SHP77 (cell line): ENCODE results near the gene FNDC3B.

ENCODE experiments used
- DNase-seq, 2 experiments: peaks; one replicate each; lab custom pipeline; 2025; lab: John Stamatoyannopoulos, UW

Gene FNDC3B

DNA sequence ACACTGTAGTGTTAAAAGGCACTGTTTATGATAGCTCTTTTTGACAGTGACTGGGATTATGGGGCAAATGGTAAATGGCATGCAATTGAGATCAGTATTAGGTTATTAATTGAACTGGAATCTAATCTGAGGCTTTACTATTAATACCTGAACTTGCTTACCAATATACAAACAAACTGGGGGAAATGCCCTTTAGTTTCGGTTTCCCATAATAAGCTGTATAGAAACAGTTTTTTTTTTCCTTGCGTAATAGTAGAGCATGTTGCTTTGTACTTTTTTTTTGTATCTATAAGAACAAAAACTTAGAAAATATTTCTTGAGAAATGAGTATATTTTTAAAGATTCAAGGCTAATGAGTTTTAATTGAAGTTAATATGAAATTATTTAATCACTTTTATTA is 95.0 kb downstream of the FNDC3B start:
- DNase-seq = no peak

DNA sequence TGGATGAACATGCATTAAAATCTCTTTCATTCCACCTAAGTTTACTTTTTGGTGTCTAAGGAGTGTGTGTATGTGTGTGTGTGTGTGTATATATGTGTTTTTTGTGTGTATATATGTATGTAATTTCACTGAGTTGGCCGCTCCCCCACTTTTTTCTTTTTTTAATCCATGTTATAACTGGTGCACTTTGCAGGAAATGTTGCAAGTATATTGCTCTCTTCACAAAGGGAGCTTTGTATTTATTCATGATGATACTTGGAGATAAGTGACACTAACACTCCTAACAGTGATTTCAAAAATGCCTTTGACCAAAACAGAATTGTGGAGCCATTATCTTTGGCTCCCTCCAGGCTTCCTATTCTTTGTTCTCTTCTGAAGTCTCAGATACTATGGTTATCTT is 95.8 kb downstream of the FNDC3B start:
- no peak for DNase-seq

DNA sequence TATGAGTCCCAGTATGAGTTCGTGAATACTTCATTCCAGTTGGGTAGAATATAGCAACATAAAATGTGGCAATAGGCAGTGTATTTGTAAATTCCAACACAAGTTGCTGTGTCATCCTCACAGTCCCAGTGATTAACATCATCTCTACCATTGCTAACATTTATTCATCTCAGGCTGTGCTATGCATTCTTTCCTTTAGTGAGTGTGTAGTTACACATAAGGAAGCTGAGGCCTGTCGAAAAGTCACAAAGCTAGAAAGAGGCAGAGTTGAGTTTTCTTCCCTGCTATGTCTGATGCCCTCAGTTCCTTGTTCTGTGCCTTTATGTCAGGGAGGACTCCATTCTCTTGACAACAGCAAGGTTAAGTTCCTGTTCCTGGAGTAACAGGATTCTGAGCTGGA is 96.4 kb downstream of the FNDC3B start:
- no peak for DNase-seq

DNA sequence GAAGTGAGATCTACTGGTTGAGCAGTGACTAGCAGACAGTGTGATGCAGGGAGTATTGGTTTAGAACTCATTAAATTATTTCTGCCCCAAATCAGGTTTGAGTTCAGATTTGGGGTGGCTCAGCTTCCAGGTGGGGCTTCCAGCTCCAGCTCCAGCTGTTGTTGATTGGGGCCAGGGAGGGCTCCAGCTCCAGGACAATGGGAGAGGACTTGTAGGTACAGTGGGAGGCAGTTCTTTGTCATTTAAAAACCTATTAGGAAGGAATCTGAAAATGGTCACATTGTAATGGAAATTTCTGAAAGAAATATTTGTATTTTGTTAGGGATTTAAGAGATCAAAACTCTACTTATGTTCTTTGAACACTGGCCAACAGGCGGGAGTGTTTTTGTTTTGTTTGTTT is 97.0 kb downstream of the FNDC3B start:
- DNase-seq = no peak

DNA sequence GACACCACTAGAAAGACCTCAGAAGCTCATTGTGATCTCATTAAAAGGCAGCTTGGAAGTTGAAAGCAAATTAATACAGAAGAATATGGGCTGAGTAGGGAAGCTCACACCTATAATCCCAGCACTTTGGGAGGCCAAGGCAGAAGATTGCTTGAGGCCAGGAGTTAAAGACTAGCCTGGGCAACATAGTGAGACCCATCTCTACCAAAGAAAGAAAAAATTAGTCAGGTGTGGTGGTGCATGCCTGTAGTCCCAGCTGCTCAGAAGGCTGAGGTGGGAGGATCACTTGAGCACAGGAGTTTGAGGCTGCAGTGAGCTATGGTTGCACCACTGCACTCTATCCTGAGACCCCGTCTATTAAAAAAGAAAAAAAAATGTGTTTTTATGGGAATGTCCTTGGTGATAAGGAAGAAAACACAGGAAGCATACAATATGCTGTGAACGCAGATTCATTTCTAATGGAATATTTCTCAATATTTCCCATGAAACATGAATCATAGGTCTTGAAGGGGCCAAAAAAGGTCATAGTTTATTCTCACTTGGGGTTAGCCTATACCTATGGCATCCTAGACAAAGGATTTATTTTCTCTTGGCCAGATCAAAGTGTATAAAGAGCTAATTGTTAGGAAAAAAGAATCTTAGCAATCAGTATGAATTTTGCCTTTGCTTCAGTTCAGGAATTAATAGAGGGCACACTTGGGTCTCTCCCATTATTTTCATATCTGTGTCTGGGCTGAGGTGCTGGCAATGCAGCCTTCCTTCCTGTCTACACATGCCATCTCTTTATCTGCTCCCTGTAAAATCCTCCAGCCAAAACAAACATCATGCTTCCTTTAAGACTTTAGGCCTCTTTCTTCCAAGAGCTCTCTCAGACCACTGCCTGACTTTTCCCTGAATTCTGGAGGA is 98.2 kb downstream of the FNDC3B start:
- no peak for DNase-seq

DNA sequence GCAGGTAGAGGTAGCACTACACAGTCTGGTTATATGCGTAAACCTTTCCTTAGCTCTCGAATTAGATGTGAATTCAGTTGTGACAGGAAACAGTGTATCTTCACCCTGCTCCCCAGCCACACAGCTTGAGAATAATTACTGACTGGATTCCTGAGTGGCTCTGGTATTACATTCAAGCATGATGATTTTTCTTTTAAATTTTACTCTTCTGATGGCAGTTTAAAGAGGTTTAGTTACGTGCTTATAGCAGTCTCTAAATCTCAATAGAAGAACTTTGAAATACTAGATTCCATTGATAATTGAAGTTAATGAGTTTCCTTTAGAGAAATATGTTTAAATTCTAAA is 98.8 kb downstream of the FNDC3B start:
- DNase-seq = no peak

DNA sequence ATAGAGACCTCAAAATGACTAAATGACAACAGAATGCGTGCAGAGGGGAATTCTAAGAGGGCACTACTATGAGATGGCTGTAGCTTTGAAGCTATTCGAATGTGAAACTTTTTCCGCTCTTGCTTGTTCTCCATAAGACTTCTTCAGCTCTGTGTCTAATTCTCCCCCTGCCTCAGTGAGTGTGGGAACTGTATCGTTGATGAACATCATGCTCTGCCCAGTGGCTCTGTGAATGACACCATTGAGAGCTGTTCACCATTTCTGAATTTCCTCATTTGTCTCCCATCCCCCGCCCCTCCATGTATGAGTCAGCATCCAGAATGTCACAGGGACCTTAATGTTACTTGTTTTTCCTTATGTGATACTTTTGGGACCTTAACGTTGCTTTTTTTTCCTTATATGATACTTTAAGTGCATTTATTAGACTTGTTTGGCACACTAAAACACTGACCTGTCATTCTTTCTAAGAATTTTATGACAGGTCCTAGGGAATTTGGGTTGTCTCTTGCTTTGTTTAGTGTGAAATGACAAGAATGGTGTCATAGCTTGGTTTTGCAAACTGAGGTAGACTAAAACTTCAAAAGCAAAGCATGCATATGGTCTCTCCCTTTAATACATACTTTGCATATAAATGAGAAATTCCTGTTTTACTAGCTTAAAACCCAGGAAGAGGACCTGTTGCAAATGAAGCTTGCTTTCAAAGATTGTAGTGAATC is 99.6 kb downstream of the FNDC3B start:
- peak in 1 of 2 experiments; percentile 14 for DNase-seq

DNA sequence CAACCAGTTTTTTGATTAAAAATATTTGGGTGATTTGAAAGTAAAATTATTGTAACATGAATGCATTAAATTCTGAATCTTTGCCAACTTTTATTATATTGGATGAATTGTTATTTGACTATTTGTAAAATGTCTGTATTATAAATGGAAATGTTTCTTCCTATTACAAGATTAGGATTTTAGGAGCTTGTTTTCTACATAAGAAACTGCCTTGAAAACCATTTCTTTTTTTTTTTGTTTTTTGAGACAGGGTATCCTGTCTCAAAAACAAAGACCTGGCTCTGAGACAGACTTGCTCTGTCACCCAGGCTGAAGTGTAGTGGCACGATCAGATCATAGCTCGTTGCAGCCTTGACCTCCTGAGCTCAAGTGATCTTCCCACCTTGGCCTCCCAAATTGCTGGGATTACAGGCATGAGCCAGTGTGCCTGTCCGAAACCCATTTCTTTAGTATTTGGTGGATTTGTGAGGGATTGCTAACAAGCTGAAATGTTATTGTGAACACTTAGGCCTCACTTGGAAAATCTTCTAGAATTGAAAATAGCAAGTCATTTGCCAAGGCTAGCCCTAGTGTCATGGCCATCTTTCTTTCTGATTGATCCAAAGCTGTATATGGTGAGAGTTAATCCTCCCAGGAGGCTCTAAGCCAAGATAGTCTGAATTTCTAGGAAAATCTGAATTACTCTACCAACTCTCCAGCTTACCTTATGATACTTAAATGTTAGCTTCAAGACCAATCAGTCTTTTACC is 100.3 kb downstream of the FNDC3B start:
- no peak for DNase-seq

DNA sequence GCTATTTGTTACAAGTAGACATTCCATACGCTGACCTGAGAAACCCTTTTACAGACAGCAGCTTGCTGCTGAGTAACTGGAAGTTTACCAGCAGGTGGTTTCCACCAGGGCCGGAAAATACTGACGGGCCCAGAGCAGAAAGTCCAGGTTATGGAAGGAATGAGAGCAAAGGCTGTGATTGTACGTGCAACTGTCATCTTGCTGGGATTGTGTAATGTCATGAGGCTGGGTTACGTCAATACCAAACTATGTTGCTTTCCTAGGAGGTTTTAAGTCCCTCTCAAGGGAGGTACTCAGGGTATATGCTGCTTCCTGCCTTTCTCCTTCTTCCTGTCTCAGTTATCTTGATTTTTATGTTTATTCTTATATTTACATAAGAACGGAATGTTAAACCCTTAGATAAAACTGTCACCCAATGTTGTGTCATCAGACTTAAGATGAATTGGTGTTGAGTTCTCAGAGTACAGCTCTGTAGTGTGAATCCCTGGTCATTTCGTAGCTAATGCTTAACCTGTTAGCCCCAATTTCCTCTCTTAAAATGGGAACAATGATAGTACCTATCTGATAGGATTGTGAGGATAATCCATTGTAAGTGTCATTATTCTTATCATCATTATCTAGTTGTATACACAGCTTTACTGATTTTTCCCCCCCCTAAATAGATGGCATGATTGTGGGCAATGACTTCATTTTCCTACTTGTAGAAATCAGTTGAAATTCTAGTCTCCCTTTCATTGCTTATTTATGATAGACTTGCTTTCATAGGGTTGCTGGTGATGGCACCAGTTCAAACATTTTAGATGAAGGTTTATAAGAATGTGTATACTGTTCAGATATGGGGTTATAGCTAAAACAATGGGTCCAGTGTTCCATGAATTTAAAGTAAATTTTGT is 101.4 kb downstream of the FNDC3B start:
- no peak for DNase-seq

DNA sequence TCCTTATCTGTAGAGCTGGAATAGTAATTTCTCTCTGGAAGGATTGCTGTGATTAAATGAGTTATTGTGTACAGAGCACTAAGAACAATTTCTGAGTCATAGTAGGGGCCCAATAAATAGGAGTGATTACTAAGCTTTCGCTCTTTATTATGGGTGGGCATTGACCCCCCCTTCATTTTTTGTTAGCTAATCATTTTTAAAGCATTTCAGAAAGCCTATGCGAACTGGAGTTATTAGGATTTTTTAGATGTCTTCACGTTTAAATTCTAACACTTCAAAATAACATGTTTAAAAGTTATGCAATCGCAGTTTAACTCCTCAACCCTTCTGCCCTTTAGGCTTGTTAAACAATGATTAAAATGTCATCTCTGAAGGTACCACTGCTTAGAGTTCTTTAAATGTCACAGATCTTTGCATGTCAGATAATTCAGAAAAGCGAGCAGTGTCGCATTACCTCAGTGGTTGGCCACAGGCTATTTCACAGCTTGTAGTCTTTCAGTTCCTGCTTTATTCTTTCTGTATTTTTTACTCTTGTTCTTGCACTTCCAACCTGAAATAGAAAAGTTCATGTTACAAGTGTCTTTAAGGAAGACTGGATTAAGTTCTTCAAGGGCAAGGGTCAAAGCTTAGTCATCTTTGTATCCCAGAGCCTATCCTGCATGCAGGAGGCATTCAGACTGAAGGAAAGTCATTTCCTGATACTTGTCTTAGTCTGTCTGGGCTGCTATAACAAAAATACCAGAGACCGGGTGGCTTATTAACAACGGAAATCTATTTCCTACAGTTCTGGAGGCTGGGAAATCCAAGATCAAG is 102.9 kb downstream of the FNDC3B start:
- DNase-seq = no peak

DNA sequence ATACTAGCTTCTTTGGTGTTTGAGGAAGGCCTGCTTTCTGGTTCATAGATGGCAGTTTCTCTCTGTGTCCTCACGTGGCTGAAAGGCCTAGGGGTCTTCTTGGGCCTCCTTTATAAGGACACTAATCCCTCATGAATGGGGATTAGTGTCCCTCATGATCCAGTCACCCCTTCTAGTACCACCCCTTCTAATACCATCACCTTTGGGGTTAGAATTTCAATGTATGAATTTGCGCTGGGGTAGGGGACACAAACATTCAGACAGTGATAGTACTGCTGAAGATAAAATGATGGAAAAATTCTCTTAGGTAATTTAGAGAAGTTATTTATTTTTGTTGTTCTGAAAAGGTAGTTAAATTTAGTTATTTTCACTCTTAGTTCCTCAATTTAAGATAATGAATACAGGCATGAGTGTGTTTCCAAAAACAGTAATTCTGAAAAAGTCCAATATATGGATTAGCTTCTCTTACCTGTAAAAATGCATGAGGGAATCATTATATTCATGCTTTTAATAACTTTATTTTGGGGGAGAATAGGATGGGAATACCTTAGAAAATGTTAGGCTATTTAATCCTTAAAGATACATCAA is 103.6 kb downstream of the FNDC3B start:
- DNase-seq = no peak

DNA sequence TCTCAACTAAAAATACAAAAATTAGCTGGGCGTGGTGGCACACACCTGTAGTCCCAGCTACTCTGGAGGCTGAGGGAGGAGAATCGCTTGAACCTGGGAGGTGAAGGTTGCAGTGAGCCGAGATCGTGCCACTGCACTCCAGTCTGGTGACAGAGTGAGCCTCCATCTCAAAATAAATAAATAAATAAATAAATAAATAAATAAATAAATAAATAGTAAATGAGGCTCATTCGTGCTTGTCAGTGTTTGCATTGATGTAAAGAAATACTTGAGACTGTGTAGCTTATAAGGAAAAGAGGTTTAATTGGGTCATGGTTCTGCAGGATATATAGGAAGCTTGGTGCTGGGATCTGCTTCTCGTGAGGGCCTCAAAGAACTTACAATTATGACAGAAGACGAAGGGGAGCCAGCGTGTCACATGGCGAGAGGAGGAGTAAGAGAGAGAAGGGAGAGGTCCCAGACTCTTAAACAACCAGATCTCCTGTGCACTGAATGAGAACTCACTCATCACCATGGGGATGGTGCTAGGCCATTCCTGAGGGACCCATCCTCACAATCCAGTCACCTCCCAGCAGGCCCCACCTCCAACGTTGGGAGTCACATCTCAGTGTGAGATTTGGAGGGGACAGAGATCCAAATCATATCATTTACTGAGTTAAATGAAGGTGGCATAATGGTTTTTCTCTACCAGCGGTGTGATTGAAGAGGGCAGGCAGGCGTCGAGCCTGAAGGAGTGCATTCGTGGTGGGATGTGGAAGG is 104.5 kb downstream of the FNDC3B start:
- DNase-seq = no peak

DNA sequence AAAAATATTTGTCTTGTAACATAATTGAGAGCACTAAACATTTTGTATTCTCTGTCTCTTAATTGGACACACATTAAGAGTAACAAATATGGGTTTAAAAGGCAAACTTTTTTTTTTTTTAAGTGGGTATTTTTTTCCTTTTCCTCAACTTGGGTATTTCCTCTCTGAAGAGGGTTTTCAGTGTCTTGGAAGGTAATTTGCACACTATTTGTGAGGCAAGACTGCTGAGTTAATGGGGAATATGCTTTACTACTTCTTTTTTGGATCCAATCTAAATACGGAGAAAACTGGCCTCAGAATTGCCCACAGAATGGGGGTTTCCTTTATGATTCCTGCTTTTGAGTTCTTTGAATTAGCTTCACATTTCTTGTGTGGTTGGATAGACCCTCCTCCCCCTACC is 105.2 kb downstream of the FNDC3B start:
- no peak for DNase-seq

DNA sequence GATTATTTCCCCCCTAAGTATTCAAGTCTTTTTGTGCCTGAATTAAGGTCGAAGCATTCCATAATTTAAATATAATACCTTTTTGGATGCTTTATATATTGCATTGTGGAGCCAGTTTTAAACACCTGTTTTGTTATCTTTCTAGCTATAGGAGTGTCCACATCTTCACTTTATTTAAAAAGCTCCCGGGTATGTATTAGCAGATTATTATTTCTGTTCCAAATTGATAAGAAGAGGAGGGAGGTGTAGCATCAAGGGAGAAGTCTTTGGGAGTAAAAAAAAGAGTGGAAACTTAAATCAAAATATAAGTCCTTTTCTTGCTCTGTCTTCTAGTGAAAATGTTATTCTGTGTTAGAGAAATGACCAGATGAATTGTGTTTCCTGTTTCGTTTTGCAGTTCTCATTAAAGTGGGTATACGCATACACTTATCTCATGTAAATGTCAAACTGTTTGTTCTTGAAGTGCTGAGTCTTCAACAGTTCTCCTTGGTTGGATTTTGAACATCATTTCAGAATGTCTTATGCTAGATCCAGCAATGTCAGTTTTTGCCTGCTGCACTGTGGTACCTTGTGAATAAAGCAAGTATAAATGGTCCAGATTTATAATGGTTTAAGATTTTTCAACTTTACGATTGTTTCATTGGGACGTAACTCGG is 105.8 kb downstream of the FNDC3B start:
- no peak for DNase-seq

DNA sequence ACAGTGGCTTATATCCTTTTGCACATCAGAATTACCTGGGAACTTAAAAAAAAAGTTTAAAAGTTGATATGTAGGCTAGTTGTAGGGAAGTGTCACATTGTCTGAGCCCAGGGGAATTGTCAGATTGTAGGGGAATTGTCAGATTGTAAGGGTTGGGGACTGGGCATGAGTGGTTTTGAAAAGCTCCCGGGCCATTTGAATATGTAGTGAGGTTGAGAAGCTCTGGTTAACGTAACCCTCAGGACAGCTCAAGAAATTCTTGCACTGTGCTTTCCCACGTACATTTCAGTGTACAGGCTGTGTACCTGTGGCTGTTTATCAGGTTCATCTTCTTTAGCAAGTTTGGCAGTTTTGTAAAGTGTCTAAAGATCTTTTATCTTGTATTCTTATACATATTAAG is 107.0 kb downstream of the FNDC3B start:
- DNase-seq = no peak

DNA sequence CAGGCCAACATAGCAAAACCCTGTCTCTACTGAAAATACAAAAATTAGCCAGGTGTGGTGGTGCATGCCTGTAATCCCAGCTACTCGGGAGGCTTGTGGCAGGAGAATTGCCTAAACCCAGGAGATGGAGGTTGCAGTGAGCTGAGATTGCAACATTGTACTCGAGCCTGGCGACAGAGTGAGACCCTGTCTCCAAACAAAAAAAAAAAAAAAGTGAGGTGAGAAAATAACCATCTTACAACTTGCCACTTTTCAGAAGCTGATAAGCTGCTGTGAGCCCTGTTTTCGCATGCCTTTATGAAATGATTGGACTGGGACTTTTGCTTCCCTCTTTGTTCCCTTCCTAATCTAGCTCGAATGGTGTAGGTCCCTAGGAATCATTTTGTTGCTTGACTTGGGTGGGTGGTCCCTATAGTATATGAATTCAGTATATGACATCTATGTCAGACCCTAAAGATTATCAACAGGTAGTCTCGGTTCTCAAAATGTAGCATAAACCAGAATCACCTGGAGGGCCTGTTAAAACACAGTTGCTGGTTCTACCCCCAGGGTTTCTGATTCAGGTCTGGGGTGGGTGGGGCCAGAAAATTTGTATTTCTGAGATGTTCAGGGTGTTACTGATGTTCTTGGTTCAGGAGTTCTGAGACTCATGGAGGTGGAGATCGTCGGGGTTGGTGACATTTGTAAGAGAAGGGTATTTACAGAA is 107.9 kb downstream of the FNDC3B start:
- DNase-seq = no peak

DNA sequence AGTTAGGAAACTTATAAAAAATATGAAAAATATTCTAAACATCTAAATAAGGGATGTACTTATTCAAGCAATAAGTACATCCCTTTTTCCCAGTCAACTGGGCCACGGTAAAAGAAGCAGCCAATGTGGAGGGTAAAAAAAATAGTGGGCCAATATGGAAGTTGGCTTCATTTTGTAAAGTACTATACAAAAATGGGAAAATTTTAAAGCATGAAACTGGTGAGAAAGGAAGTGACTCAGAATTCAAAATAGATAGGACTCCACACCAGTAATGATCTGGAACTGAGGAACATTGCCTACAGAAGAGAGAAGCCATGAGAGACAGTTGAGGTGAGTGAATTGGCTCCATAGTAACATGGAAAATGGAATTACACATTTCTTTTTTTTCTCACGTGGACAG is 108.9 kb downstream of the FNDC3B start:
- no peak for DNase-seq

DNA sequence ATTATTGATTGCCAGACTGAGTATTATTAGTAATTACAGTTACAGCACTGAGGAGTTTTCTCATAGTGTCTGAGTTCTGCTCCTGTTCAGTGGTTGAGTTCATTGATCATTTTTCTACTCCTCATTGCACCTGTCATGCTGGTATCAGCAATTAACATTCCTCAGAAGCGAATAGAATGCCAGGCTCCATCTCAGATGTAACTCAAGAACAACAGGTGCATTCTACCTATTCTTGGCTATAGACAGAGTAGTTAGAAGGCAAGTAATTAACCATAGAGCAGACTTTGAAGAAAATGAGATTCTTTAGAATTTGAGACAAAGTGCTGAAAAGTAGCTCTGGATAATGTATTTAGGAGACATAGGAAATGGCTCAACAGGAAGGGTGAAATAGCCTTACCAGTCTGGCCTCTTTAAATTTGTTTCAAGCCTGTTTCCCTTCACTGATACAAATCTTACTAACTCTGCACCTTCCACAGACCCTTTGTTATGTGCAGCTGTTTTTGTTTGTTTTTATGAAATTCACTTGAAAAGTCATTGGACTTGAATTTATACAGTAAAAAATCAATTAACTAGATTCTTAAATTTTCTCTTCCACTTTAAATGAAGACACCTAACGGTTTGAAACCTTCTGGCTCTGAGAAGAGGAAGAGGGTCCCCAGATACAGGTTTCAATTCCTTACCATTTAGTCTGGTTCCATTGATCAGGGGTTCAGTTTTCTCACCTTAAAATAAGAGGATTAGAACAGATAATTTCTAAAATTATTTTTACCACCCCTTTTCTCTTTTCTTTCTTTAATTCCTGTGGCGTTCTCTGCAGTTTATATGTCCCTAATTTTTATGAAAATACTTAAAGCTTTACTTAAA is 109.6 kb downstream of the FNDC3B start:
- no peak for DNase-seq
